Measurements from ENCODE around the gene BMPR1A. TPM values are rescaled to one million over a fixed set of nuclear protein-coding genes. Genes with fewer than 3 reads are reported as not detected.

Gene BMPR1A
- total RNA-seq, 1 experiment from 2014 or later = 42.6 TPM

GRCh38 chr10:86727470-86727869 is 28.9 kb upstream of the BMPR1A start:
- CTCF ChIA-PET = no interaction called here
- Histone ChIP-seq H3K4me2 (ENCODE audit: low read length) (no peak overlapping the region), H3K9me3 (ENCODE audit: control insufficient read depth in 1 of 2, insufficient read depth in 1 of 2, low read depth in 1 of 2, low read length in 2 of 2) (no peaks in the 10 kb centered on the region), H3K27ac (ENCODE audit: low read depth, low read length) (no peak overlapping the region), H3K9me2 (ENCODE audit: insufficient read depth) (no peaks in the 10 kb centered on the region), H3K27me3 (ENCODE audit: insufficient read depth, low read length) (no peaks in the 10 kb centered on the region), H2AFZ (ENCODE audit: low read depth, low read length, poor library complexity, severe bottlenecking) (no peak overlapping the region), H3K9ac (ENCODE audit: low read length) (no peak overlapping the region), H3K4me3 (replicated peaks in 1 of 2; ENCODE audit: low read depth in 1 of 2, low read length in 2 of 2) (no peak overlapping the region), H3K79me2 (ENCODE audit: insufficient read depth, low read length) (no peaks in the 10 kb centered on the region), H4K20me1 (ENCODE audit: insufficient read depth) (no peaks in the 10 kb centered on the region), H3K4me1 (ENCODE audit: control insufficient read depth in 1 of 2, insufficient read depth in 2 of 2, low read length in 2 of 2) (no peaks in the 10 kb centered on the region), H3K36me3 (ENCODE audit: control insufficient read depth in 1 of 2, insufficient read depth in 2 of 2, low read length in 2 of 2) (no peaks in the 10 kb centered on the region)
- DNase-seq (ENCODE audit: low read depth, low spot score) (no peak), ATAC-seq (no peak)
- BruUV-seq (replicated peaks) = no TSS peak
- POLR2A ChIA-PET = no interaction called here
- RAD21 ChIA-PET (ENCODE audit: low non-redundant PET in 1 of 2, low total read pairs in 2 of 2, uncharacterized antibody in 2 of 2, unreplicated experiment in 2 of 2) = no interaction called here
- intact Hi-C loops (cut with micrococcal nuclease) = no loop called here
- no peak for TF ChIP-seq TCF7L2 (IDR thresholded peaks at IDR 0.05; ENCODE audit: borderline replicate concordance, extremely low read depth, insufficient read depth, insufficient read length)
- no peak for TF ChIP-seq POLR2A (IDR thresholded peaks at IDR 0.05; ENCODE audit: borderline replicate concordance, extremely low read depth, insufficient read depth, insufficient read length)

DNA sequence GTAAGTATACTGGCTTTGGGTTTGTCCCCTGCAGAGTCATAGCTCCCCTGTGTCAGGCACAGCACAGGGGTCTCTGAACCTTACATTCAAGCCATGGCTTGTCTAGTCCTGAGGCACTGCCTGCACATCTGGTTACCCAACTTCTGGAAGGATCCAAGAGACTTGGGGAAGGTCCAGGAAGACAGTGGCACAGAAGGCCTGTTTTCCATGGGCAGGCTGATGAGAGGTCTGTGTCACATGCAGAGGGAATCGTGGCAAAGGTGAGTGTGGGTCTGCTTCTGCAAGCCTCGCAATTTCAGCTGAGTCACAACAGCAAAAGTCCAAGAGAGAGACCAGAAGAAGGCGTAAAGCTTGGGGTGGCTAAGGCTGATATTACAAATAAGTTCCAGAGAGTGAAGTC is 28.4 kb upstream of the BMPR1A start:
- ChIA-PET RAD21 (ENCODE audit: low non-redundant PET in 1 of 2, low total read pairs in 2 of 2, uncharacterized antibody in 2 of 2, unreplicated experiment in 2 of 2) (no interaction called here), CTCF (no interaction called here), POLR2A (no interaction called here)
- no TSS peak for BruUV-seq (replicated peaks)
- Histone ChIP-seq H3K9ac (ENCODE audit: low read length) (no peak overlapping the region), H3K4me1 (ENCODE audit: control insufficient read depth in 1 of 2, insufficient read depth in 2 of 2, low read length in 2 of 2) (no peaks in the 10 kb centered on the region), H3K4me2 (ENCODE audit: low read length) (no peak overlapping the region), H2AFZ (ENCODE audit: low read depth, low read length, poor library complexity, severe bottlenecking) (no peak overlapping the region), H3K79me2 (ENCODE audit: insufficient read depth, low read length) (no peaks in the 10 kb centered on the region), H3K36me3 (ENCODE audit: control insufficient read depth in 1 of 2, insufficient read depth in 2 of 2, low read length in 2 of 2) (no peaks in the 10 kb centered on the region), H3K9me3 (ENCODE audit: control insufficient read depth in 1 of 2, insufficient read depth in 1 of 2, low read depth in 1 of 2, low read length in 2 of 2) (no peaks in the 10 kb centered on the region), H4K20me1 (ENCODE audit: insufficient read depth) (no peaks in the 10 kb centered on the region), H3K4me3 (replicated peaks in 1 of 2; ENCODE audit: low read depth in 1 of 2, low read length in 2 of 2) (no peak overlapping the region), H3K27ac (ENCODE audit: low read depth, low read length) (no peak overlapping the region), H3K27me3 (ENCODE audit: insufficient read depth, low read length) (no peaks in the 10 kb centered on the region), H3K9me2 (ENCODE audit: insufficient read depth) (no peaks in the 10 kb centered on the region)
- DNase-seq (ENCODE audit: low read depth, low spot score) (no peak), ATAC-seq (no peak)
- intact Hi-C loops (cut with micrococcal nuclease) = no loop called here
- no peak for TF ChIP-seq ZBTB33 (IDR thresholded peaks at IDR 0.05; ENCODE audit: extremely low read depth, insufficient replicate concordance, low read length)
- no peak for TF ChIP-seq SIN3A (IDR thresholded peaks at IDR 0.05; ENCODE audit: low read depth)
- TF ChIP-seq, protein P1, sequence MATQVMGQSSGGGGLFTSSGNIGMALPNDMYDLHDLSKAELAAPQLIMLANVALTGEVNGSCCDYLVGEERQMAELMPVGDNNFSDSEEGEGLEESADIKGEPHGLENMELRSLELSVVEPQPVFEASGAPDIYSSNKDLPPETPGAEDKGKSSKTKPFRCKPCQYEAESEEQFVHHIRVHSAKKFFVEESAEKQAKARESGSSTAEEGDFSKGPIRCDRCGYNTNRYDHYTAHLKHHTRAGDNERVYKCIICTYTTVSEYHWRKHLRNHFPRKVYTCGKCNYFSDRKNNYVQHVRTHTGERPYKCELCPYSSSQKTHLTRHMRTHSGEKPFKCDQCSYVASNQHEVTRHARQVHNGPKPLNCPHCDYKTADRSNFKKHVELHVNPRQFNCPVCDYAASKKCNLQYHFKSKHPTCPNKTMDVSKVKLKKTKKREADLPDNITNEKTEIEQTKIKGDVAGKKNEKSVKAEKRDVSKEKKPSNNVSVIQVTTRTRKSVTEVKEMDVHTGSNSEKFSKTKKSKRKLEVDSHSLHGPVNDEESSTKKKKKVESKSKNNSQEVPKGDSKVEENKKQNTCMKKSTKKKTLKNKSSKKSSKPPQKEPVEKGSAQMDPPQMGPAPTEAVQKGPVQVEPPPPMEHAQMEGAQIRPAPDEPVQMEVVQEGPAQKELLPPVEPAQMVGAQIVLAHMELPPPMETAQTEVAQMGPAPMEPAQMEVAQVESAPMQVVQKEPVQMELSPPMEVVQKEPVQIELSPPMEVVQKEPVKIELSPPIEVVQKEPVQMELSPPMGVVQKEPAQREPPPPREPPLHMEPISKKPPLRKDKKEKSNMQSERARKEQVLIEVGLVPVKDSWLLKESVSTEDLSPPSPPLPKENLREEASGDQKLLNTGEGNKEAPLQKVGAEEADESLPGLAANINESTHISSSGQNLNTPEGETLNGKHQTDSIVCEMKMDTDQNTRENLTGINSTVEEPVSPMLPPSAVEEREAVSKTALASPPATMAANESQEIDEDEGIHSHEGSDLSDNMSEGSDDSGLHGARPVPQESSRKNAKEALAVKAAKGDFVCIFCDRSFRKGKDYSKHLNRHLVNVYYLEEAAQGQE (IDR thresholded peaks at IDR 0.05; ENCODE audit: low read depth) = no peak
- TF ChIP-seq EZH2 (IDR thresholded peaks at IDR 0.05) = no peak
